Chondrocyte (in vitro differentiated cells): ENCODE results near the gene TBX3. TPM values are rescaled to one million over a fixed set of nuclear protein-coding genes. Genes with fewer than 3 reads are reported as not detected.

Experiments
- DNase-seq: peaks from one replicate; pipeline ENCODE4 v3.0.0; 2021; ENCODE audit warnings: mixed read lengths, low spot score
- H3K27ac Mint-ChIP-seq: one replicate; pipeline ENCODE4 v1.8.0; 2021; ENCODE audit warnings: mild to moderate bottlenecking, moderate library complexity, mixed read lengths; ENCODE audit not compliant: unreplicated experiment
- H3K27me3 Mint-ChIP-seq: 2 replicates; pipeline ENCODE4 v1.8.0; 2021; ENCODE audit warnings: low read depth, mixed read lengths
- H3K36me3 Mint-ChIP-seq: 2 replicates; pipeline ENCODE4 v1.8.0; 2021; ENCODE audit warnings: low read depth, mixed read lengths
- H3K4me1 Mint-ChIP-seq: 2 replicates; pipeline ENCODE4 v1.8.0; 2021; ENCODE audit warnings: low read depth, mild to moderate bottlenecking, mixed read lengths
- H3K4me3 Mint-ChIP-seq: one replicate; pipeline ENCODE4 v1.8.0; 2021; ENCODE audit warnings: mild to moderate bottlenecking, moderate library complexity, mixed read lengths; ENCODE audit not compliant: unreplicated experiment
- H3K9me3 Mint-ChIP-seq: 2 replicates; pipeline ENCODE4 v1.8.0; 2021; ENCODE audit warnings: low read depth, mixed read lengths
- total RNA-seq: library from RNA; stranded (reverse); gene quantifications from 3 replicates; pipeline ENCODE4 v1.2.1, GENCODE V29; 2021
- TF ChIP-seq, protein P1 (sequence below): fragments of 200-600 bp; sonication (generic); IDR thresholded peaks from 2 replicates; pipeline ENCODE4 v1.5.0; 2021; ENCODE audit warnings: antibody characterized with exemption, mild to moderate bottlenecking, moderate library complexity

Gene TBX3
- total RNA-seq, 1 donor from 2014 or later: 2.5 TPM

DNA sequence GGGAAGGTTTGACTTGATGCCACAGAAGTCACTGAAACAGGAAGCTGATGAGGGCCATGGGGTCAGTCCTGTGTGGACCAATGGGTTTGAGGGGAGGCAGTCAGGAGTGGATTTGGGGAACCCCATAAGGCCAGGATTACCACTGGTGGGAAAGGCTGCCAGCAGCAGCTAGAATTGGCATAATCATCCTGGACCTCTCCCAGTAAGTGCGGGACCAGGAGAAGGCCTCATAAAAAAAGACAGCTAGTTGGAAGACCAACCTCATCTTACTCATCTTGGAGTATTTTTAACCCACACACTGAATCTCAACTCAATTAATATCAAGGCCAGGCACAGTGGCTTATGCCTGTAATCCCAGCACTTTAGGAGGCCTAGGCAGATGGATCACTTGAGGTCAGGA lies 22.7 kb downstream of the TBX3 start:
- H3K4me1 Mint-ChIP-seq: peaks cover 10% of the 10 kb centered on the region

DNA sequence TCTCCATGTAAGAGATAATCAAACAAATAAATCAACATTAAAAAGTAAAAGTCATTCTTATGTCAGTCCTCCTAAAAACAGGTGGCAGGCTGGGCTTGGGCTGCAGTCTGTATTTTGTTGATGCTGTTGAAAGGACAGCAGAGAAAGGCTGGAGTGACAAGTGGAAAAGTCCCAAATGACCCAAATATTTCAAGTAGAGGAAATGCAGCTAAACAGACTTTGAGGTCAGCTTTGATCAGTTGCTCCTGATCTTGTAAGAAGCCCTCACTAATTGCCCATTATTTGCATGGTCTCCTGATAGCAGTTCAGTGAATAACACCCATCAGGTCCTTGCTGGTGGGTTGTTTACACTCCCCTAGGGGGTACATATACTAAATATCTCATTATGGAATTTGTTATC lies 24.9 kb downstream of the TBX3 start:
- H3K4me1 Mint-ChIP-seq: no peaks in the 10 kb centered on the region
- peaks cover 35% of the 10 kb centered on the region for H3K27me3 Mint-ChIP-seq
- TF ChIP-seq, protein P1, sequence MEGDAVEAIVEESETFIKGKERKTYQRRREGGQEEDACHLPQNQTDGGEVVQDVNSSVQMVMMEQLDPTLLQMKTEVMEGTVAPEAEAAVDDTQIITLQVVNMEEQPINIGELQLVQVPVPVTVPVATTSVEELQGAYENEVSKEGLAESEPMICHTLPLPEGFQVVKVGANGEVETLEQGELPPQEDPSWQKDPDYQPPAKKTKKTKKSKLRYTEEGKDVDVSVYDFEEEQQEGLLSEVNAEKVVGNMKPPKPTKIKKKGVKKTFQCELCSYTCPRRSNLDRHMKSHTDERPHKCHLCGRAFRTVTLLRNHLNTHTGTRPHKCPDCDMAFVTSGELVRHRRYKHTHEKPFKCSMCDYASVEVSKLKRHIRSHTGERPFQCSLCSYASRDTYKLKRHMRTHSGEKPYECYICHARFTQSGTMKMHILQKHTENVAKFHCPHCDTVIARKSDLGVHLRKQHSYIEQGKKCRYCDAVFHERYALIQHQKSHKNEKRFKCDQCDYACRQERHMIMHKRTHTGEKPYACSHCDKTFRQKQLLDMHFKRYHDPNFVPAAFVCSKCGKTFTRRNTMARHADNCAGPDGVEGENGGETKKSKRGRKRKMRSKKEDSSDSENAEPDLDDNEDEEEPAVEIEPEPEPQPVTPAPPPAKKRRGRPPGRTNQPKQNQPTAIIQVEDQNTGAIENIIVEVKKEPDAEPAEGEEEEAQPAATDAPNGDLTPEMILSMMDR: no peak
- no peak overlapping the region for H3K4me3 Mint-ChIP-seq
- no peak for DNase-seq
- H3K27ac Mint-ChIP-seq: no peak overlapping the region
- H3K9me3 Mint-ChIP-seq: no peaks in the 10 kb centered on the region
- H3K36me3 Mint-ChIP-seq: no peaks in the 10 kb centered on the region

More for the DNA sequence above, 22.7 kb downstream of the TBX3 start:
- Mint-ChIP-seq H3K36me3 (no peaks in the 10 kb centered on the region), H3K9me3 (no peaks in the 10 kb centered on the region), H3K4me3 (no peak overlapping the region), H3K27me3 (peaks cover 44% of the 10 kb centered on the region), H3K27ac (no peak overlapping the region)
- TF ChIP-seq, protein P1: no peak
- no peak for DNase-seq

GRCh38 chr12:114658002-114658441 lies 26.0 kb downstream of the TBX3 start:
- H3K9me3 Mint-ChIP-seq: no peaks in the 10 kb centered on the region

DNA sequence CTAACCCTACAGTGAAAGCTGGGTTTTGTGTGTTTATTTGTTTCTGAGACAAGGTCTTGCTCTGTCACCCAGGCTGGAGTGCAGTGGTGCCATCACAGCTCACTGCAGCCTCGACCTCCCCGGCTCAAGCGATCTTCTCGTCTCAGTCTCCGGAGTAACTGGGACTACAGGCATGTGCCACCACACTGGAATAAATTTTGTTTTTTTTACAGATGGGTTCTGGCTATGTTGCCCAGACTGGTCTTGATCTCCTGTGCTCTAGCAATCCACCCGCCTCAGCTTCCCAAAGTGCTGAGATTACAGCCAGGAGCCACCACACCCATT lies 26.4 kb downstream of the TBX3 start:
- Mint-ChIP-seq H3K36me3 (no peaks in the 10 kb centered on the region), H3K27ac (no peak overlapping the region), H3K4me1 (no peaks in the 10 kb centered on the region), H3K9me3 (no peaks in the 10 kb centered on the region), H3K27me3 (peaks cover 29% of the 10 kb centered on the region), H3K4me3 (no peak overlapping the region)
- no peak for DNase-seq
- TF ChIP-seq, protein P1: no peak

More at GRCh38 chr12:114658002-114658441, 26.0 kb downstream of the TBX3 start:
- no peaks in the 10 kb centered on the region for H3K36me3 Mint-ChIP-seq
- no peak for DNase-seq
- H3K4me1 Mint-ChIP-seq: no peaks in the 10 kb centered on the region
- H3K4me3 Mint-ChIP-seq: no peak overlapping the region
- no peak overlapping the region for H3K27ac Mint-ChIP-seq
- H3K27me3 Mint-ChIP-seq: peaks cover 32% of the 10 kb centered on the region
- TF ChIP-seq, protein P1: no peak

DNA sequence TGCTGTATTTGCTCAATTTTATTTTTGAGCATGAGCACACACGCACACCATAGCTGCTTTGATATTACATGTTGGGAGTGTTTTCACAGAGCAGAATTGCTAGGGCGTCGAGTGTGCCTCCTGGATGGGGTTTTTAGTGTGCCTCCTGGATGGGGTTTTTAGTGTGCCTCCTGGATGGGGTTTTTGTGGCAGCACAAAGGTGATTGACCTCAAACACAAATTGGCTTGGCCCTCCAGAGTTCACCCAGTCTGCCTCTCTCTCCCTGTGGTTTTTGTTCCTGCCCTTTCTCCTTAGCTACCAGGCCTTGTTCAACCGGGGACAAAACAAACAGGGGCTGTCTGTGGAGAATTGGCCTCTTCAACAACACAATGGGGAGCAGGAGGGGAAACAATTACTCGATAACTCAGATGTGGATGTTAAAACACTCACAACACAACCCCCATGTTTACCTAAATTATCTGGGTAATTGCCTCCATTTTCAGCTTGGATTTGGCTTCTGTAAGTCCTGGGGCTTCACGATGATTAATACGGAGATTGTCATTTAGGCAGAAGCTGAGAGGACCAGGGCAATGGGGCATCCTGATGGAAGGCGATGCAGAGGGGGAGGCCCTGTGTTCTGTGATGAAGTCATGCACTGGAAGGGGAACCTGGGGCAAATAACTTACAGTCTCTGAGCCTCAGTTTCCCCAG lies 26.9 kb downstream of the TBX3 start:
- no peaks in the 10 kb centered on the region for H3K4me1 Mint-ChIP-seq
- TF ChIP-seq, protein P1: no peak
- H3K36me3 Mint-ChIP-seq: no peaks in the 10 kb centered on the region
- H3K9me3 Mint-ChIP-seq: no peaks in the 10 kb centered on the region
- H3K4me3 Mint-ChIP-seq: no peak overlapping the region
- H3K27ac Mint-ChIP-seq: no peak overlapping the region
- DNase-seq: no peak
- peaks cover 27% of the 10 kb centered on the region for H3K27me3 Mint-ChIP-seq
